K562 (cell line): Measurements from ENCODE around the gene ENOSF1. TPM values are rescaled to one million over a fixed set of nuclear protein-coding genes. Genes with fewer than 3 reads are reported as not detected.
A peak's percentile ranks its signal among the peaks of the same experiment; 100 is the strongest.

Experiments used
- ARNT ChIP-seq, 2 experiments: fragments of 450-650 bp; IDR thresholded peaks; 2 replicates each; pipeline ENCODE4 v1.6.1; 2016; ENCODE audit warnings: mild to moderate bottlenecking in 1 of 2
- CBFB ChIP-seq: sonication (generic); formaldehyde crosslinking; IDR thresholded peaks from 2 replicates; pipeline ENCODE4 v1.4.0; 2020; ENCODE audit warnings: mild to moderate bottlenecking, missing genetic modification reagents
- CHD2 ChIP-seq: IDR thresholded peaks from 2 replicates; pipeline ENCODE4 v1.6.1; 2011; ENCODE audit warnings: low read depth, low read length
- CREB3 ChIP-seq: fragments of 450-650 bp; conservative IDR thresholded peaks from 2 replicates; pipeline ENCODE4 v1.6.1; 2016; ENCODE audit warnings: missing genetic modification characterization, low read depth, mild to moderate bottlenecking, missing compliant biosample characterization, moderate library complexity
- CREB3L1 ChIP-seq: fragments of 450-650 bp; IDR thresholded peaks from 2 replicates; pipeline ENCODE4 v1.6.1; 2014; ENCODE audit warnings: low read depth, mild to moderate bottlenecking, moderate library complexity, borderline replicate concordance
- DACH1 ChIP-seq: fragments of 450-650 bp; IDR thresholded peaks from 2 replicates; pipeline ENCODE4 v1.6.1; 2018; ENCODE audit not compliant: partially characterized antibody
- DPF2 ChIP-seq: fragments of 450-650 bp; IDR thresholded peaks from 2 replicates; pipeline ENCODE4 v1.6.1; 2016
- FOXM1 ChIP-seq, 2 experiments: fragments of 450-650 bp in 1 of 2; sonication (generic) in 1 of 2; formaldehyde crosslinking in 1 of 2; IDR thresholded peaks; 2 replicates each; pipeline versions ENCODE4 v1.6.1 to v1.9.0; 2017 to 2022; ENCODE audit warnings: low read depth in 2 of 2, mild to moderate bottlenecking in 2 of 2, missing genetic modification reagents in 1 of 2, moderate library complexity in 1 of 2
- HCFC1 ChIP-seq: IDR thresholded peaks from 2 replicates; pipeline ENCODE4 v1.6.1; 2012; ENCODE audit warnings: low read depth, low read length, improper control_type of control experiment
- HDAC3 ChIP-seq: fragments of 450-650 bp; IDR thresholded peaks from 2 replicates; pipeline ENCODE4 v1.6.1; 2018; ENCODE audit warnings: borderline replicate concordance, mild to moderate bottlenecking, moderate library complexity; ENCODE audit not compliant: partially characterized antibody
- IFI16 ChIP-seq: fragments of 250-450 bp; sonication (Bioruptor Pico); IDR thresholded peaks from 2 replicates; pipeline ENCODE4 v2.1.2; 2022; ENCODE audit warnings: mild to moderate bottlenecking, inconsistent platforms
- IRF2 ChIP-seq: sonication (generic); formaldehyde crosslinking; IDR thresholded peaks from 2 replicates; pipeline ENCODE4 v1.8.1; 2022; ENCODE audit warnings: mild to moderate bottlenecking, missing genetic modification reagents
- MCM3 ChIP-seq: fragments of 450-650 bp; IDR thresholded peaks from 2 replicates; pipeline ENCODE4 v1.6.1; 2016
- MTF1 ChIP-seq: fragments of 250-450 bp; sonication (Bioruptor Pico); IDR thresholded peaks from 2 replicates; pipeline ENCODE4 v1.9.0; 2021; ENCODE audit warnings: moderate library complexity, mild to moderate bottlenecking, inconsistent platforms, borderline replicate concordance
- MYNN ChIP-seq, 2 experiments: sonication (generic); formaldehyde crosslinking in 1 of 2; IDR thresholded peaks; 2 replicates each; pipeline versions ENCODE4 v1.5.0 to v1.6.1; 2016 to 2020; ENCODE audit warnings: antibody characterized with exemption in 1 of 2, missing genetic modification reagents in 1 of 2
- NR0B1 ChIP-seq: fragments of 450-650 bp; IDR thresholded peaks from one replicate; pipeline ENCODE4 v1.6.1; 2018; ENCODE audit warnings: mild to moderate bottlenecking, moderate library complexity; ENCODE audit not compliant: partially characterized antibody
- NR2C1 ChIP-seq, 2 experiments: fragments of 450-650 bp; IDR thresholded peaks; 2 replicates each; pipeline ENCODE4 v1.6.1; 2017; ENCODE audit warnings: mild to moderate bottlenecking in 2 of 2, antibody characterized with exemption in 1 of 2, inconsistent platforms in 1 of 2, missing compliant biosample characterization in 1 of 2, missing genetic modification characterization in 1 of 2
- SMARCA4 ChIP-seq: fragments of 450-650 bp; IDR thresholded peaks from 2 replicates; pipeline ENCODE4 v1.6.1; 2016
- SRSF7 ChIP-seq: fragments of 200-400 bp; formaldehyde crosslinking; optimal IDR thresholded peaks from 2 replicates; pipeline ENCODE3; 2017; ENCODE audit warnings: mild to moderate bottlenecking, low read depth, low read length
- TCFL5 ChIP-seq: fragments of 250-450 bp; sonication (Bioruptor Pico); conservative IDR thresholded peaks from 2 replicates; pipeline ENCODE4 v1.6.1; 2021; ENCODE audit warnings: mild to moderate bottlenecking, moderate library complexity, matching md5 sums
- TRIM24 ChIP-seq, 2 experiments: fragments of 450-650 bp; IDR thresholded peaks; 2 replicates each; pipeline ENCODE4 v1.6.1; 2016
- ZBTB7A ChIP-seq: IDR thresholded peaks from 2 replicates; pipeline ENCODE4 v1.6.1; 2011; ENCODE audit warnings: low read depth, mild to moderate bottlenecking, low read length, moderate library complexity, borderline replicate concordance; ENCODE audit not compliant: control insufficient read depth
- ZNF134 ChIP-seq: fragments of 250-450 bp; sonication (Bioruptor Pico); conservative IDR thresholded peaks from 2 replicates; pipeline ENCODE4 v1.4.0; 2020
- ZNF217 ChIP-seq: sonication (generic); formaldehyde crosslinking; IDR thresholded peaks from 2 replicates; pipeline ENCODE4 v1.8.0; 2022; ENCODE audit warnings: mild to moderate bottlenecking, missing genetic modification reagents
- ZNF695 ChIP-seq: fragments of 450-650 bp; formaldehyde crosslinking; IDR thresholded peaks from 2 replicates; pipeline ENCODE4 v1.4.0; 2020; ENCODE audit warnings: mild to moderate bottlenecking, moderate library complexity
- polyA plus RNA-seq, 8 experiments: library from polyadenylated mRNA; depleted of rRNA in 4 of 8; stranded (reverse) in 5 of 8; unstranded in 3 of 8; fragments of >200 nt; fragmentation: Nextera tagmentation in 2 of 8; fragmentation: Illumina TruSeq in 1 of 8; extraction: Ambion mirVana in 2 of 8; extraction: Trizol in 1 of 8; gene quantifications; 2 replicates each; pipeline versions ENCODE4 v1.2.1 to v1.2.3, GENCODE V29; 2011 to 2014; ENCODE audit warnings: inconsistent platforms in 1 of 8, missing spikeins in 1 of 8
- total RNA-seq, 7 experiments: library from RNA; depleted of rRNA in 6 of 7; stranded (reverse); fragments of >200 nt in 6 of 7; fragmentation: Illumina TruSeq in 2 of 7; extraction: Trizol in 2 of 7; gene quantifications; 2 replicates each; pipeline versions ENCODE4 v1.2.1 to v1.2.3, GENCODE V29; 2011 to 2021; ENCODE audit warnings: low replicate concordance in 1 of 7

ENOSF1 gene
- total and polyA plus RNA-seq, 9 of the 15 experiments (the other 6 are each of a cell fraction or from before 2014, with no cell fraction given) = 15.5 to 66.4 (median 46.5) TPM

- TF ChIP-seq MTF1 (CRISPR knock-in tag) = no peak
- no peak for TF ChIP-seq NR0B1
- TF ChIP-seq HCFC1 = no peak
- no peak for TF ChIP-seq ZNF217 (CRISPR knock-in tag)
- no peak for TF ChIP-seq IFI16 (CRISPR knock-in tag)
- no peak for TF ChIP-seq MYNN (IDR thresholded peaks at IDR 0.05)
- no peak for TF ChIP-seq MYNN (CRISPR knock-in tag; IDR thresholded peaks at IDR 0.05)
- TF ChIP-seq IRF2 (CRISPR knock-in tag) = no peak
- TF ChIP-seq TRIM24 (IDR thresholded peaks at IDR 0.05) = no peak
- no peak for TF ChIP-seq NR2C1 (IDR thresholded peaks at IDR 0.05)
- TF ChIP-seq NR2C1 (tag; IDR thresholded peaks at IDR 0.05) = no peak
- no peak for TF ChIP-seq TCFL5 (CRISPR knock-in tag)
- TF ChIP-seq CBFB (CRISPR knock-in tag) = peak; percentile 73; the same call in 1 of the 2 replicates
- no peak for TF ChIP-seq ZNF695 (CRISPR knock-in tag)
- TF ChIP-seq ZBTB7A = no peak
- peak; percentile 29 for TF ChIP-seq HDAC3
- no peak for TF ChIP-seq ZNF134 (CRISPR knock-in tag)
- TF ChIP-seq CREB3 (tag) = no peak
- no peak; the same call in 1 of the 2 replicates for TF ChIP-seq CREB3L1
- TF ChIP-seq SMARCA4 = 0 out of 2 replicates have a peak, but pooled peaks have one; percentile 31
- TF ChIP-seq ARNT (IDR thresholded peaks at IDR 0.05) = 0 out of 4 replicates have a peak, but pooled peaks of 1 of the 2 experiments have one; percentile 26
- TF ChIP-seq CHD2 = peak; percentile 25; the same call in 1 of the 2 replicates
- 0 out of 2 replicates have a peak, but pooled peaks have one; percentile 7 for TF ChIP-seq FOXM1 (IDR thresholded peaks at IDR 0.05; ENCODE audit: low read depth)
- no peak for TF ChIP-seq FOXM1 (CRISPR knock-in tag; IDR thresholded peaks at IDR 0.05; ENCODE audit: low read depth)
- TF ChIP-seq DPF2 = no peak
- TF ChIP-seq SRSF7 = no peak
- no peak for TF ChIP-seq DACH1
- TF ChIP-seq MCM3 = no peak
Observed at GRCh38 chr18:711657-712400, 601 bp downstream of the ENOSF1 start (continued).
